LNCaP clone FGC (cell line): ENCODE data around the gene TMEM176A.

Source experiments
- DNase-seq: peaks from one replicate; pipeline ENCODE4 v3.0.0-alpha.2; 2011; ENCODE audit warnings: low read depth
- H3K4me3 ChIP-seq: 2 replicates; pipeline ENCODE4 v1.5.1; 2011; ENCODE audit warnings: mild to moderate bottlenecking, low read depth, low read length, control low read depth
- CTCF ChIP-seq: IDR thresholded peaks from 2 replicates; pipeline ENCODE4 v1.5.1; 2012; ENCODE audit warnings: mild to moderate bottlenecking; ENCODE audit not compliant: control insufficient read depth, insufficient read depth; ENCODE audit errors: extremely low read depth

The TMEM176A gene

GRCh38 chr7:150787321-150788281 lies 13.0 kb upstream of the TMEM176A start:
- TF ChIP-seq CTCF = peak; percentile 36
- no peak overlapping the region for H3K4me3 ChIP-seq
- no peak for DNase-seq

DNA sequence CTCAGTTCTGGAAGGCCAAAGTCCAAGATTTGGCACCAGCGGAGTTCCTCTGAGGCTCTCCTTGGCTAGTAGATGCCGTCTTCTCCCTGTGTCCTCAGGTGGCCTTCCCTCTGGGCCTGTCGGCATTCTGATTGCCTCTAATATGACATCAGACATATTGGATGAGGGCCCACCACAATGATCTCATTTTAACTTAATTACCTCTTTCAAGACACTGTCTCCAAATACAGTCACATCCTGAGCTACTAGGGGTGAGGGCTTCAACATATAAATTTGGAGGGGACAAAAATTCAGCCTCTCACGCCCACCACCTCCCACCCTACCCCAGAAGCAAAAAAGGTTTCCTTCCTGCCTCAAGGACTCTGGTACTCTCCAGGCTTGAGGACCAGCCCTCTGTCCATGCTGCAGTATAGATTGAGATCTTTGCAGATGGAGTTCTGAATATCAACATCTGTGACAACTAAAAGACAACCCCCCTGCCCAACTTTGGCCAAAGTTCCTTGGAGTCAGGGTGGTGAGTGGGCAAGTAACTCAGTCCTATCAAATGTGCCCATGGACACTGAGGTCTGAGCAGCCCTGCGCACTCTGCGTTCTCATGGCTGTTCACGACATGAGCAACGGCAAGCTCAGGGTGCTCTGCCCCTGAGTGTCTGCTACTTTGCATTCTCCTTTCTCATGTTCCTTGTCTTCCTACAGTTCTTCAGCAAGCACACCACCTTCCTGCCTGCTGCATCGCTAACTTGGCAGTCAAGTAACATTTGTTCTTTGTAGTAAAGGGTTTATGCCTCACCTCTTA lies 11.9 kb upstream of the TMEM176A start:
- no peak overlapping the region for H3K4me3 ChIP-seq
- TF ChIP-seq CTCF = no peak
- DNase-seq = peak; percentile 72

- H3K4me3 ChIP-seq = no peak overlapping the region
- TF ChIP-seq CTCF = no peak
- DNase-seq = no peak
Observed at GRCh38 chr7:150790416-150791075, 10.0 kb upstream of the TMEM176A start.

- no peak for DNase-seq
- no peak overlapping the region for H3K4me3 ChIP-seq
- TF ChIP-seq CTCF = no peak
Observed at GRCh38 chr7:150791304-150791703, 9.3 kb upstream of the TMEM176A start.

DNA sequence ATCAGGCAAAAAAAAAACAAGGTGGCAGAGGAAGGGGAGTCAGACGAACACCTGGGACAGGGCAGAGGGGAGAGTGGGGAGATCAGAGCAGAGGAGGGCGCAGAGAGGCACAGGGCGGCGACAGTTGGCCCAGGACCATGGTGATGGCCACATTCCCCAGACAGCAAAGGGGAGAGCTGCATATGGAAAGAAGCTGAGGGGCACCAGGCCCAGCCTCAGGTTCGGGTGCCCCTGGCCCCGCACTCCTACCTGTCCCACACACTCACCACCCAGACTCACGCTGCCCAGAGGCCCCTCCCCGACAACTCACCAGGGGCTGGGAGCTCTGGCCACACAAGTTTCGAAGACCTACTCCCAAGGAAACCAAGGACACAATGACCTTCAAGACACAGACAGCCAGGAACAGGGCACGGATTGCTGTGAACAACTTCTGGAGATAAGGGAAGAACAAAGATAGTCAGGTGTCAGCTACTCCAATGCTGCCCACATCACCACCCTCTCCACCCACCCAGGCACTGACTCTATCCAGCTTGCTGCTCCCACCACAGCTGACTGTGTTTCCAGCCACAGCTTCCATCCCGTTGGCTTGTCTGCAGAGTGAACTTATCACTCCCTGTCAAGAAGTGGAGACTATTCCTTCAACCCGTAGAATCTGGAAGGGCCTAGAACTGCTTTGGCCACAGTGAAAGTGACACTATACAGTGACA lies 8.7 kb upstream of the TMEM176A start:
- H3K4me3 ChIP-seq = no peak overlapping the region
- no peak for TF ChIP-seq CTCF
- DNase-seq = no peak

GRCh38 chr7:150793569-150794238 lies 6.9 kb upstream of the TMEM176A start:
- H3K4me3 ChIP-seq = no peak overlapping the region
- TF ChIP-seq CTCF = no peak
- DNase-seq = no peak
